Suprapubic skin (tissue), 4 donors: Measurements from ENCODE around the gene GPANK1. TPM values are rescaled to one million over a fixed set of nuclear protein-coding genes. Genes with fewer than 3 reads are reported as not detected.

Experiments used
- DNase-seq, 2 donors: peaks; one replicate each; pipeline ENCODE4 v3.0.0-alpha.2; 2019; ENCODE audit warnings: low spot score in 2 of 2
- H3K27ac ChIP-seq: fragments of 200-600 bp; sonication (generic); one replicate; pipeline ENCODE4 v1.5.1; 2019
- H3K27me3 ChIP-seq: fragments of 200-600 bp; sonication (generic); one replicate; pipeline ENCODE4 v1.5.1; 2019
- H3K36me3 ChIP-seq: fragments of 200-600 bp; sonication (generic); one replicate; pipeline ENCODE4 v1.5.1; 2019
- H3K4me1 ChIP-seq: fragments of 200-600 bp; sonication (generic); one replicate; pipeline ENCODE4 v1.5.1; 2019
- H3K4me3 ChIP-seq: fragments of 200-600 bp; sonication (generic); one replicate; pipeline ENCODE4 v1.5.1; 2019; ENCODE audit warnings: mild to moderate bottlenecking
- H3K9me3 ChIP-seq: fragments of 200-600 bp; sonication (generic); one replicate; pipeline ENCODE4 v1.5.1; 2019
- EP300 ChIP-seq: sonication (generic); formaldehyde crosslinking; IDR thresholded peaks from one replicate; pipeline ENCODE4 v1.6.1; 2017; ENCODE audit warnings: antibody characterized with exemption
- POLR2A ChIP-seq, 2 donors: fragments of 450-650 bp; IDR thresholded peaks; one replicate each; pipeline ENCODE4 v1.6.1; 2017; ENCODE audit warnings: antibody characterized with exemption in 2 of 2, mild to moderate bottlenecking in 2 of 2, moderate library complexity in 2 of 2
- POLR2AphosphoS5 ChIP-seq, 3 donors: sonication (generic); formaldehyde crosslinking; IDR thresholded peaks; one replicate each; pipeline ENCODE4 v1.6.1; 2017; ENCODE audit warnings: antibody characterized with exemption in 3 of 3
- WGBS: methylation state at CpG from one replicate; pipeline ENCODE4 v1.1.5; 2018; 5-methylcytosine and 5-hydroxymethylcytosine counted together
- total RNA-seq, 4 donors: library from RNA; depleted of rRNA; stranded (reverse); fragments of >200 nt; gene quantifications; one replicate each; pipeline ENCODE4 v1.1.0, GENCODE V29; 2016
- TF ChIP-seq, protein P1 (sequence below), 2 donors: fragments of 200-600 bp in 1 of 2; fragments of 450-650 bp in 1 of 2; sonication (generic) in 1 of 2; IDR thresholded peaks; one replicate each; pipeline ENCODE4 v1.5.1; 2016 to 2019; ENCODE audit warnings: antibody characterized with exemption in 2 of 2, mild to moderate bottlenecking in 1 of 2, moderate library complexity in 1 of 2

Gene GPANK1
- total RNA-seq, 4 donors from 2014 or later: 15.0 to 22.6 (median 20.1) TPM

DNA sequence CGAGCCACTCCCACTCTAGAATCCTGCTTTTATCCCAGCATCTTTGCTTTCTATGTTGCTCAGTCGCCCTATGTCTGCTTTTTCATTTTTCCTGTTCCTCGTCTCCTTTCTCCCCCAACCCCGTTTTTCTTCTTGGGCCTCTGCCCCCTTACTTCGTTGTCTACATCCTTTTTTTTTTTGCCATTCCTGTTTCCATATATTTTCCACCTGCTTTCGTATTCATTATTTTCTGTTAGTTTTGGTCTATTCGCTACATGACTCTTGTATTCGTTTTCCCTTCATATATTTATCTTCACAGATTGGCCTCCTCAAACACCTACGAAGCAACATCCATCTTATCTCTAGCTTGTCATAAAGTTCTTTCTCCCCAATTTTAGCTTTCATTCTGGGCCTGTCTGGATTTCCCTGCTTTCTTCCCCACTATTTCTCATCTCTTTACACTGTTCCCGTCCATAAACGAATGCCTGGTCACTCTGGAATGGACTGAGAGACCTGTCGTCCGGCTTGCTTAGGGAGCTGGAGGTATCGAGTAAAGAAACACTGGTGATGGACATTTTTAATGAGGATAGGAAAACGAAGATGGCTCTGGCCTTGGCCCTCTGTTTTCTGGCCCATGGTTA is 43.4 kb downstream of the GPANK1 start:
- TF ChIP-seq POLR2AphosphoS5 (IDR thresholded peaks at IDR 0.05) (no peak), POLR2A (IDR thresholded peaks at IDR 0.05) (no peak), EP300 (no peak)
- TF ChIP-seq, protein P1, sequence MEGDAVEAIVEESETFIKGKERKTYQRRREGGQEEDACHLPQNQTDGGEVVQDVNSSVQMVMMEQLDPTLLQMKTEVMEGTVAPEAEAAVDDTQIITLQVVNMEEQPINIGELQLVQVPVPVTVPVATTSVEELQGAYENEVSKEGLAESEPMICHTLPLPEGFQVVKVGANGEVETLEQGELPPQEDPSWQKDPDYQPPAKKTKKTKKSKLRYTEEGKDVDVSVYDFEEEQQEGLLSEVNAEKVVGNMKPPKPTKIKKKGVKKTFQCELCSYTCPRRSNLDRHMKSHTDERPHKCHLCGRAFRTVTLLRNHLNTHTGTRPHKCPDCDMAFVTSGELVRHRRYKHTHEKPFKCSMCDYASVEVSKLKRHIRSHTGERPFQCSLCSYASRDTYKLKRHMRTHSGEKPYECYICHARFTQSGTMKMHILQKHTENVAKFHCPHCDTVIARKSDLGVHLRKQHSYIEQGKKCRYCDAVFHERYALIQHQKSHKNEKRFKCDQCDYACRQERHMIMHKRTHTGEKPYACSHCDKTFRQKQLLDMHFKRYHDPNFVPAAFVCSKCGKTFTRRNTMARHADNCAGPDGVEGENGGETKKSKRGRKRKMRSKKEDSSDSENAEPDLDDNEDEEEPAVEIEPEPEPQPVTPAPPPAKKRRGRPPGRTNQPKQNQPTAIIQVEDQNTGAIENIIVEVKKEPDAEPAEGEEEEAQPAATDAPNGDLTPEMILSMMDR (IDR thresholded peaks at IDR 0.05): no peak
- Histone ChIP-seq H3K4me3 (peak overlapping the region; percentile 65), H3K27ac (peak overlapping the region; percentile 96), H3K27me3 (no peaks in the 10 kb centered on the region), H3K9me3 (no peaks in the 10 kb centered on the region), H3K4me1 (peaks cover 24% of the 10 kb centered on the region), H3K36me3 (peaks cover 32% of the 10 kb centered on the region)
- no peak for DNase-seq
- 10% methylated on average over 15 of the region's 15 CpGs for WGBS

DNA sequence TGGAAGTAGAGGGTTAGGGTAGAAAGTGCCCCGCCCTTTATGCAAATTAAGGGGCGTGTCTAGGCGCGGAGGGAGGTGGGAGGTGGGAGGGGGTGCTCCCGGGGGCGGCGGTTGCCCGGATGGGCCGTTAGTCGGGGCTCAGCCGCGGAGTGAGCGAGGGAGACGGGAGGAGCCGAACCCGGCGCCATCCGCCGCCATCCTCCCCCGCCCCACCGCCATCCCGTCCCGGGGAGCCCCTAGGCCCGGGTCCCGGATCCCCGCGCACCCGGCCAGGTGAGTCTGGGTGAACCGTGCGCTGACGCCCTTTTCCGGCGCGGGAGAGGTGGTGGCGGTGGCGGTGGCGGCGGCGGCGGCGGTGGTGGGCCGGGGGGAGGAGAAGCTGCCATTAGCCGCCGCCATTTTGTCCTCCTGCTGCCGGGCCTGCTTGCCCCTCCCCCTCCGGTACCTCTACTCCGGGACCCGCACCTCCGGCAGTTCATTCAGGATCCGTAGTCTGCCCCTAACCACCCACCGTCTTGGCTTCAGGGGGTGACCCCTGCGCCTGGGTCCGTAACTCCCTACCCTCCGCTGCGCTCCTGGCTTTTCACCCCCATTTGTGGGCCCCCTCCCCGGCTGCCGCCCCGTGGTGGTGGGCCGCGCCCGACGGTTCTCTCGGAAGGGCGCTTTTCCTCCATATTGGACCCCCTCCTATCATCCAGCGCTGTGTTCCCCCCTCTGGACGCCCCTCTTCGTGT is 44.0 kb downstream of the GPANK1 start, which contains the start of gene PRRC2A:
TSS of gene PRRC2A (plus strand) at position 130 of the 734 bp plus-strand sequence. CDS start 2,075 bp downstream, outside the sequence.
- DNase-seq: peak; percentile 91 to 98
- H3K27ac ChIP-seq: peak within 1 kb of the TSS; percentile 96
- H3K4me3 ChIP-seq: peak within 1 kb of the TSS; percentile 65
- H3K9me3 ChIP-seq: no peaks in the 10 kb centered on the region
- WGBS: 0% methylated on average over 32 of the region's 67 CpGs
- H3K36me3 ChIP-seq: peaks cover 25% of the 10 kb centered on the region
- H3K4me1 ChIP-seq: peaks cover 24% of the 10 kb centered on the region
- no peaks in the 10 kb centered on the region for H3K27me3 ChIP-seq
- TF ChIP-seq POLR2A (IDR thresholded peaks at IDR 0.05): peak in 1 of 2 donors; percentile 73
- TF ChIP-seq, protein P1 (IDR thresholded peaks at IDR 0.05): no peak
- TF ChIP-seq POLR2AphosphoS5 (IDR thresholded peaks at IDR 0.05): peak in 2 of 3 donors; percentile 14 to 32

DNA sequence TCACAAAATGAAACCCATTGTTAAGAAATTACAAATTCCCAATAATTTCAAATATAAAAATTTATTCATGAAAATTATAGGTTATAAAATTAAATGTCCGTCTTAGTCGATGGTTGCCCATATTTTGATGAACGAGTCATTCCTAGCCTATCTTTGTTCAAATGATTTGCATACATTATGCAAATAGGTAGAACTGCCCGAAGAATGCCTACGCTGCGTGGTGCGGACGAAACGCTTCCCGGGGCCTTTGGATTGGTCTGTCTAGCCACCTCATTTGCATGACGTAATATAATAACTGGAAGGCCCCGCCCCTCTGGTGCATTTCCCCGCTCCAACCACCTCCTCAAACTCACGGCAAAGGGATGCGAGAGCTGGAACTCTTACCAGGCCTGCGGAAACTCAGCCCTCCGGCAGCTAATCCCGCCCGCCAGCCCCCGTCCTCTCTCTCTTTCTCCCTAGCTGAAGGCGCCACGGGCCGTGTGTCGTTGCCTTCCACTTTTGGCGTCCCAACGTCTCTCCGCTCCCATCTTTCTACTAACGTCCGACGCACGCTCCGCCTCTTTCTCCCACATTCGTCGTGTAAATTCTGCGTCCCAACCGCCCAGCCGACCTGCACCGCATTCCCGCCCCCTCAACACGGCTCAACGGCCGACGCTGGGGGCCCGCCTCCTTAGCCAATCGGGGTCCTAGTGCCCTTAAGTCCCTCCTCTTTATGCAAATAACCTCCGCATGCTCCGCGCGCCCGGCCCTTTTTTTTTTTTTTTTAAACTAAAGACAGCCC is 44.8 kb downstream of the GPANK1 start:
- peaks cover 17% of the 10 kb centered on the region for H3K36me3 ChIP-seq
- DNase-seq: peak; percentile 99 to 100
- H3K27ac ChIP-seq: peak overlapping the region; percentile 96
- under 1% methylated on average over 50 of the region's 50 CpGs for WGBS
- H3K27me3 ChIP-seq: no peaks in the 10 kb centered on the region
- TF ChIP-seq EP300 (no peak), POLR2A (IDR thresholded peaks at IDR 0.05) (peak; percentile 79 to 92), POLR2AphosphoS5 (IDR thresholded peaks at IDR 0.05) (peak; percentile 4 to 87 (median 85))
- TF ChIP-seq, protein P1 (IDR thresholded peaks at IDR 0.05): no peak
- peaks cover 24% of the 10 kb centered on the region for H3K4me1 ChIP-seq
- H3K4me3 ChIP-seq: peak overlapping the region; percentile 65
- no peaks in the 10 kb centered on the region for H3K9me3 ChIP-seq

DNA sequence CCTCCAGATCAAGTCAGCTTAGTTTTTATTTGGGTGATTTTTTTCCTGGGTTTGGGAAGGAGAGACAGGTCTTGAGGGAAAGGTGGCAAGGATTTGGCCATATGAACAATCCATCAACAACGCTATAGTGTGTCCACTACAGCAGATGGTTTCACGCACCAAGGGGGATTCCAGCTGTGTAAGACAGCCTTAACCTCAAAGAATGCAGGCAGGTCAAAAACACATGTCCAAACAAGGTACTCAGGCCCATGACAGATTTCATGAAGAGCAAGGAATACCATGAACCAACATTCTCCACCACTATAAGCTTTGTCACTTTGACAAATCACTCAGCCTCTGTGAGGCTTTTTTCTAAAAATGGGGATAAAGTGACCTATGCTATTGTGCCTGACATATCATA is 47.8 kb downstream of the GPANK1 start:
- no peak for DNase-seq
- Histone ChIP-seq H3K27ac (no peak overlapping the region), H3K4me3 (no peak overlapping the region), H3K4me1 (peaks cover 14% of the 10 kb centered on the region), H3K27me3 (no peaks in the 10 kb centered on the region), H3K36me3 (no peaks in the 10 kb centered on the region), H3K9me3 (no peaks in the 10 kb centered on the region)
- no peak for TF ChIP-seq POLR2AphosphoS5 (IDR thresholded peaks at IDR 0.05)
- TF ChIP-seq, protein P1 (IDR thresholded peaks at IDR 0.05): no peak
- TF ChIP-seq POLR2A (IDR thresholded peaks at IDR 0.05): no peak
- no peak for TF ChIP-seq EP300
- 88% methylated on average over 2 of the region's 2 CpGs for WGBS
